HG02884 (cell line): ENCODE measurements around the gene RPSA.
"Not testable (repeated sequence)": the region's sequence is repeated elsewhere in the genome, so short reads cannot be mapped to it uniquely, and the experiment has no call there.

Source experiments
- ATAC-seq: cut with Tn5 transposase; IDR thresholded peaks from one replicate; pipeline ENCODE4 v1.9.1; 2021; ENCODE audit warnings: mild to moderate bottlenecking, moderate library complexity; ENCODE audit not compliant: unreplicated experiment

The RPSA gene

GRCh38 chr3:39406368-39407258 is at the start of gene RPSA:
RPSA (plus strand) TSS chr3:39406720; CDS start chr3:39407654, 934 bp downstream.
- ATAC-seq: peak; percentile 85

- ATAC-seq: no peak
Observed at GRCh38 chr3:39358333-39358732, 48.2 kb upstream of the RPSA start.

- peak; percentile 76 for ATAC-seq
Observed at GRCh38 chr3:39361252-39361927, 45.1 kb upstream of the RPSA start.

GRCh38 chr3:39362192-39362591 is 44.3 kb upstream of the RPSA start:
- no peak for ATAC-seq

- ATAC-seq: no peak
Observed at GRCh38 chr3:39362812-39363211, 43.7 kb upstream of the RPSA start.

GRCh38 chr3:39370450-39370849 is 36.1 kb upstream of the RPSA start:
- ATAC-seq: not testable (repeated sequence)

- ATAC-seq: no peak
Observed at GRCh38 chr3:39372833-39373232, 33.7 kb upstream of the RPSA start.

GRCh38 chr3:39376959-39377634 is 29.4 kb upstream of the RPSA start:
- no peak for ATAC-seq

GRCh38 chr3:39378088-39378487 is 28.4 kb upstream of the RPSA start:
- ATAC-seq: peak; percentile 77

- ATAC-seq: no peak
Observed at GRCh38 chr3:39378957-39379777, 27.4 kb upstream of the RPSA start.

- ATAC-seq: no peak
Observed at GRCh38 chr3:39379778-39380155, 26.8 kb upstream of the RPSA start.

GRCh38 chr3:39381432-39381831 is 25.1 kb upstream of the RPSA start:
- ATAC-seq: no peak

- peak; percentile 68 for ATAC-seq
Observed at GRCh38 chr3:39383045-39383880, 23.3 kb upstream of the RPSA start, which contains the start of gene SLC25A38. SLC25A38 (plus strand) TSS chr3:39383370; CDS start chr3:39383725, 355 bp downstream.

- peak; percentile 58 for ATAC-seq
Observed at GRCh38 chr3:39383881-39384664, 22.4 kb upstream of the RPSA start.

- ATAC-seq: no peak
Observed at GRCh38 chr3:39384665-39385000, 21.9 kb upstream of the RPSA start.

GRCh38 chr3:39385456-39386090 is 20.9 kb upstream of the RPSA start:
- ATAC-seq: no peak

GRCh38 chr3:39386318-39386717 is 20.2 kb upstream of the RPSA start:
- ATAC-seq: no peak

- no peak for ATAC-seq
Observed at GRCh38 chr3:39387411-39387975, 19.0 kb upstream of the RPSA start.
